ELF-1 (cell line): Measurements from ENCODE around the gene TMEM204.
A peak's percentile ranks its signal among the peaks of the same experiment; 100 is the strongest.

ENCODE experiments used
- DNase-seq: peaks from one replicate; pipeline ENCODE4 v3.0.0-alpha.2; 2016; ENCODE audit warnings: low read depth, low spot score

Gene TMEM204

DNA sequence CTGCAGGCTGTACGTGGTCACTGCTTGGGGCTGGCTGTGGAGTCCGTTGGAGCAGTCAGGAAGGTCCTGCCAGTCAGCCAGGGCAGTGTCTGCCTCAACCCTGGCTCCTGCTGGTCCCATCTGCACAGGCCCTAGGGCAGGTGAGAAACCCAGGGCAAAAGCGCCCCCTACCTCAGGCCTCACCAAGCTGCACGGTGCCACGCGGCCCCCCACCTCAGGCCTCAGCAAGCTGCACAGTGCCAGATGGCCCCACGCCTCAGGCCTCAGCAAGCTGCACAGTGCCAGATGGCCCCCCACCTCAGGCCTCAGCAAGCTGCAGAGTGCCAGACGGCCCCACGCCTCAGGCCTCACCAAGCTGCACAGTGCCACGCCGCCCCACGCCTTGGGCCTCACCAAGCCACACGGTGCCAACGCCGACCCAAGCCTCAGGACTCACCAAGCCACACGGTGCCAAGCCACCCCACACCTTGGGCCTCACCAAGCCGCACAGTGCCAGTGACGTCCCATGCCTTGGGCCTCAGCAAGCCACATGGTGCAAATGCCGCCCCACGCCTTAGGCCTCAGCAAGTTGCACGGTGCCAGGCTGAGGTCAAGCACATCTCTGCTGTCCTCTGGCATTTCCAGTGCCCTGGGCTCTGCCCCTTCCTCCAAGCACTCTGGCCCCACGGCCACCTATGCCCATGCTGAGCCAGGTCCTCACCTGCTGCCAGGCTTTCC, 5.5 kb downstream of the TMEM204 start:
- DNase-seq: peak; percentile 48

DNA sequence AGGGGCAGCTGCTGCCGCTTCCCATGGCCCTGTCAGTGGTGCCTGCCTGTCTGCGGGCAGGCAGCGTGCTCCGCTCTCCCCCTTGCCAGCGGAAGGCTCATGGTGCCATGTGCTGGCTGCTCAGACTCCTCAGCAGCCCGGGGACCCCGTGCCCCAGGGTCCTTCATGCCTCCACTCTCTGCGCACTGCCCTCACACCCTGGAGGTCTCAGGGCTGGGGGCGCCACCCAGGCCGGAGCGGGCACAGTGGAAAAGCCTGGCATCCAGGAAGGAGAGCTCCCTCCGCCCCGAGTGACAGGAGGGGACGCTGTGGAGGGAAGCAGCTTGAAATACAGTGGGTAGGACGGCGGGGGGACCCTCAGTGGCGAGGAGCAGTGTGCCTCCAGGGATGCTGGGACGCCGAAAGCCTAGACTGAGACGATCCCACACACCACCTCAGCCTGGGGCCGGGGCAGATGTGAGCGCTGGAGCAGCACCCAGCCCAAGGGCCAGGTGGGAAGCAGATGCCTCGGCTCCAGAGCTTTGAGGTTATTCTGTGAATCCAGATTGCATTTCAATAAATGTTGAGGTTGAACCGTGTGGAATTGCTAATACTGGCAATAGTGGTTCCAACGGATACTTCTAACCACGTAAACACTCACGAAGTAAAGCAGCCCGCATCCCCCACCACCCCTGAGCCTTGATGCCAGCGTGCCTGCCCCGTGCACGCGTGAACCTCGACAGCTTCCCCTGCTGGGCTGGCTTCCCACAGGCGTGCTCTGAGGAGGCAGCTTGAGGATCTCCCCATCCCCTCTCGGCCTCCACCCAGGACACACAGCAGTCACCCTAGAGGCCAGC, 6.5 kb downstream of the TMEM204 start:
- no peak for DNase-seq

DNA sequence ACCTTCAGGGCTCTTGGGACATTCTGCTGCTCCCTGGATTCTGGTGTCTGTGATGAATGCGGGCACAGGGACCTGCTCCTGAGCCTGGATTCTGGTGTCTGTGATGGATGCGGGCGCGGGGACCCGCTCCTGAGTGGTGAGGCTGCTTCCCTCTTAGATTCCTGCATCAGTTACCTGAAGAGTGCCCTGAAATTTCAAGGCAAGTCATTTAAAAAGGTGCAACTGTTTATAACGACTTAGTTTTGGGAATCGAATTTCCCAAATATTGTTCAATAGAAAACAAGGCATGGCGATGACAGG, 7.0 kb downstream of the TMEM204 start:
- DNase-seq: no peak

DNA sequence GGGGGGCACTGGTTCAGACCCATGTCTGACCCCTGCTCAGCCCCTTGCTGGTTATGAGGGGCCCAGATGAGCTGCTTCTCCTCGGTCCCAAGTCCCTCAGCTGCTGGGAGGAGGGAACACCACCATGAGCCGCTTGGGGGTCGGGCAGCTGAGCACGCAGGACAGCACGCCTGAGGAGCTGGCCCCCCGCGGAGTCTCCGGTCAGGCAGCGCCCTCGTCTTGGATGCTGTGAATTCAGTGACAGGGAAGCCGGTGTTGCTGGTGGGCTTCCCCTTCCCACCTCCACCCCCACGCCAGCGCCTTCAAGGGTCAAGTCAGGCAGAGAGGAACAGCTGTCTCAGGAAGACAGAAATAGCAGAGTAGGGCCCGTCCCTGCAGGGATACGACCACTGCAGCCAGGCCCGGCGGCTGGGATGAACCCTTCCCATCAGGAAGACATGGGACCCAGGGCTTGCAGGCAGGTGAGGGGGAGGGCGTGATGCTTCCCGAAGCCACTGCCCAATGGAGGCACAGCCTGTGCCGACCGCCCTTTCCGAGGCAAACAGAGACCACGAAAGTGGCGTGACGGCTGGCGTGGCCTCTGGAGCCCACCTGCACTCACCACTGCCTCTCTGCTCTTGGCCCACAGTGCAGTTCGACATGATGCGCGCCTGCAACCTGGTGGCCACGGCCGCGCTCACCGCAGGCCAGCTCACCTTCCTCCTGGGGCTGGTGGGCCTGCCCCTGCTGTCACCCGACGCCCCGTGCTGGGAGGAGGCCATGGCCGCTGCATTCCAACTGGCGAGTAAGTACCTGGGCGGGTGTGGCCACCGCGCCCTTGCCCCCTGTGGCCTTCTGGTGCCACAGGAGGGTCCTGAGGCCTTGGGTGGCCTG, 8.1 kb downstream of the TMEM204 start:
- DNase-seq: no peak

DNA sequence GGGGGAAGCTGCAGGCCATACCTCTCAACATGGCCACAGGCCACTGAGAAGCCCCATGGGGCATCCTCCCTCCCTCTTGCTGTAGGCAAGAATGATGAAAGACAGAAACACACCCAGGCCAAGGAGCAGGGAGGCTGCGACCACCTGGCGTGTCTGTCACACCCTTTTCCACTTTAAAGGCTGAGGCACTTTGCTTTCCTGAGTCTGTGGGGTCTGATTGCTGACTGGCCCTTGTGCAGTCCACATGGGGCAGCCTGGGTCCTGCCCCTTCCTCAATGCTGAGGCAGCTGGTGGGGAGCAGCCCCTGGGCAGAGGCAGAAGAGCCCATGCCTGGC, 8.7 kb downstream of the TMEM204 start:
- DNase-seq: no peak

DNA sequence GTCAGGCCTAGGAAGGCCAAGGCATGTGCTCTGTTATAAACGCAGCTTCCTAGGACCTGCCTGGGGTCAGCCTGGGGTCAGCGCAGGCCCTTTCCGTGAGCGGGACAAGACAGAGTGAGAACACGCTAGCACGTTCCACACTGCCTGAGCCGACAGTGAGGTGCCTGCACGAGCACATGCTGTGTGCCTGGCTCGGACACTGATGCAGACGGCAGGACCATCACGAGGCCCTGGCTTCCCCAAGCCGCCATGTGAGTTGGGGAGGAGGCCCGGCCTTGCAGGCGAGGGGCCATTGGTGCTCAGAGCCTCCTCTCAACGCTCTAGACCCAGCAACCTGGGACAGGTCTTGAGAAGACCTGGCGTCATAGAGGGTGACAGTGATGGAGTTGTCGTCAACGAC, 9.1 kb downstream of the TMEM204 start:
- DNase-seq: no peak

DNA sequence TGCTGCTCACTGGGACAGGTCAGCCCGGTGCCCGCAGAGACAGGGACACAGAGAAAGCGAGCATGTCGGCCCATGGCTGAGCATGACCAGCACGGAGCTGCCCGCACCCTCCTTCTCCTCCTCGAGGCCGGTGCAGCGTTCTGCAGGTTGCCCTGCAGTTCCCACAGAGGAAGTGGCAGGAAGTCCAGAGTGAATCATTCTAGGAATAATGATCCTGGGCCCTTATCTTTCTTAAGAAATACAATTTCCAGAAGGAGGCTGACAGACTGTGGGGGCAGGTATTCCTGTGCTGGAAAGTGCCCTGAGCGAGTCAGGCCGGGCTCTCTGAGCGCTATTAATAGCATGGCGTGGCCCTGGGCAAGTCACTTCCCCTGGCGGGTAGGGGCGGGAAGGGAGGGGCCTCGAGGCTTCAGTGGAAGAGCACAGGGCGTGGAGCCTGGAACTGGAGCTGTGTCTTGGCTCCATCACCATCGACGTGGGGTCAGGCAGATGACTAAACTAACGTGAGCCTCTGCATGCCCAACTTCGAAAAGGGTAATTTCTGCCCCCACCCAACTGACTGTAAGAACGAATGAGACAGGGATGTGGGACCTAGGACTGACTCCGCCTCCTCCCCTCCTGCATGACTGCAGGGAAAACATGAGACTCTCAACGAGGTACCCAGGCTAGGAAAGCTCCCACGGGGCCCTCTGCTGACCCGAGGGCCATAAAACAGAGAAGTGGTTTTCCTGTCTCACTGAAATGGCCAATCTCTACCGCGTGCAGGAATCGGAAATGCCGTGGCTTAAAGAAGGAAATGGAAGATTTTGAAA, 9.8 kb downstream of the TMEM204 start:
- peak; percentile 32 for DNase-seq

DNA sequence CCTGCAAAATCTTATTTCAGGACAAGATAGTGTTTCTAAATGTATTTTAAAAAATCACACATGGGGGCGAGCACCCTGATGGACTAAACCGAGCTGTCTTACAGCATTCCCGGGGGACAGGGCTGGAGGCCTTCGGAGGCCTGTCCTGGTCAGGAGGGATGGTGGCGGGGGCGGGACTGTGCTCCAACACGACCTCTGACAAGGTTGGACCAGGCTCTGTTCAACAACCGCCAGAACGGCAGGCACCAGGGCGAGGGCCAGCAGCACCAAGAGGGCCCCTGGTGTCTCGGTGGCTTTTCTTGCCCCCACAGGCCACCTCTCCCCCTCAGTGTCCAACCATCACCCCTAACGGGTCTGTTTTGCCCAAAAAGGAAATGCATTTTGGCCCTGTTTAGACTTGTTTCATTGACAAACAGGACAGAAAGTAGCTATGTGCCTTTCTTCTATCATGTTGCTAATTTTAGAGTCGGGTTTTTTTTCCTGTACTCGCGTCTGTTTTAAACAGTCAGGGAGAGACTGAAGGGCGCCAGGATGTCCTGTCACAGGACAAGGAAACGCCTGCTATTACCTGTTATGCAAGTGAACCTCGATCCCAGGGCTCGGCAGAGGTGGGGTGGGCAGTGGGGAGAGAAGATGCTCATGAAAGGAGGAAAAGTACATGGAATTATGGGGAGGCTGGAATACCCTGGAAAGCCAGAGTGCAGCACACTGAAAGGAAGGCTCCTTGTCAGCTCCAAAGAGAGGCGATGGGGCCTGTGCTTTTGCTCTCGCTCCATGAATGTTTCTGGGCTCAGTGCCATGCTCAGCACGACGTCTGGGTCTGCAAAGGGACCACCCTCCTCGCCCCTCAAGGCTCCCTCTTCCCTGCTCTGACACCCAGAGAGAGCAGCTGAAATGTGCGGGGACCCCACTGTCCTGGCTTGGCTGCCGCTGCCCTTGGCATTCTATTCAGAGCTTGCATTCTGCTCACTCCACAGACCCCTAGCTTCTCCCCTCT, 11.9 kb downstream of the TMEM204 start:
- no peak for DNase-seq

DNA sequence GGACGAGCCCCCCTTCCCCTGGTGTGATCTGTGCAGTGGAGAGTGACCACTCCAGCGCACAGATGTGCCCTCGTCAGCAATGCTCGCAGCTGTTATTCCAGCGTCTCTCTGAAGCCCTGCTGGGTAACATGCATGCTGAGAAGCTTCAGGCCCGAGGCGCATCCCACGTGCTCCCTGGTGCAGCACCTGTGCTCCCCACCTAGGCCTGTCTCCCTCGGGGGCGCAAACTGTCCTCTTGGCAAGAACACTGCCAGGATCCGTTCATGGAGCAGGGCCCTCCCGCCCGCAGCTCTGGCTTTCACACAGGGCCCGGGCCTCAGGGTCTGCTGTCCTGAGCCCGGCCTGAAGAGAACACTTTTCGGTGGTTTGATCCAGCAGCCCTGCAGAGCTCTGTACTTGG, 13.0 kb downstream of the TMEM204 start:
- no peak for DNase-seq

DNA sequence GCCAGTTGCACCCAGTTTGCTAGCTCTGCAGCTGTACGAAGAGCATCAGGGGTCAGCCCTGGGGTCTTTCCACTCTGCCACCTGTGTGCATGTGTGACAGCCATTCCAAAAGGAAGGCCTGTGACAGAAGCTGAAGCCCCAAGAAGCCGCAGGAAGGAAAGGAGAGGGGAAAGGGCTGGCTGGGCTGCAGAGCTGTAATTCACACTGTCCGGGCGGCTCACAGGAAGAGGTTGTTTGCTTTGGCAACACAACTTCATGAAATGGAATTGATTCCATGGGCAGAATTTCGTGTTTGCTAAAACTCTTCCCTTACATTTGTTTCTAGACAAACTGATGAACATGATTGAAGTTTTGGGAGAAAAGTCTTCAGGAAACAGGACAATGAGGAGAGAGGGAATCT, 14.8 kb downstream of the TMEM204 start:
- DNase-seq: no peak

DNA sequence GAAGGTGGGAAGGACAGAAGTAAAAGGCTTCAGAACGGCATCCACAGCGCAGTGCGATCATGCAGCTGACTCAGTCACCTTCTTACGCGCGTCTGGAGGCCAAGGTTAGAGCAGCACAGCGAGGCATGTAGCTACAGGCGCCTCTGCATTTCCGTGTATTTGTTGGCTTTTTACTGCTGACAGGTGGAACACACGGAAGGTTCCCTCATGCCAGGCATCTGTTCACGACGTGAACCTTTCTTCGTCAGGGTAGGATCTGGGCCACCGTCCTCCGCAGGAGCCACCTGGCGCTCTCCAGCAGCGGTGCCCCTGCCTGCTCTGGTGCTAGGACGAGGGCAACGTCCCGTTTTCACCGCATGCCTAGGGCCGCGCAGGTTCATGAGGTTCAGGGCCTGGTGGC, 15.3 kb downstream of the TMEM204 start:
- no peak for DNase-seq

DNA sequence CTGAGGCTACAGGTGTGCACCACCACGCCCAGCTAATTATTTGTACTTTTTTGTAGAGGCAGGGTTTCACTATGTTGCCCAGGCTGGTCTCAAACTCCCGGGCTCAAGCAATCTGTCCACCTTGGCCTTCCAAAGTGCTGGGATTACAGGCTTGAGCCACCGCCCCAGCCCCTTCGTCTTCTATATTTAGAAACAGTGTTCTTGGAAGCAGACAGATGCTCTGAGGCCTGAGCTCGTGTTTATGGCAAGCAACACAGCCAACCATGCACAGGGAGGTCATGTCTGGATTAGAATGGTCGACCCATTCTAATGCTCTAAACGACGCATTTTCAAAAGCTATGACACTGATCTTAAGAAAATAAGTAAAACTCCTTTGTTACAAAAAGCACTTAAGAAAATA, 16.6 kb downstream of the TMEM204 start:
- DNase-seq: no peak

DNA sequence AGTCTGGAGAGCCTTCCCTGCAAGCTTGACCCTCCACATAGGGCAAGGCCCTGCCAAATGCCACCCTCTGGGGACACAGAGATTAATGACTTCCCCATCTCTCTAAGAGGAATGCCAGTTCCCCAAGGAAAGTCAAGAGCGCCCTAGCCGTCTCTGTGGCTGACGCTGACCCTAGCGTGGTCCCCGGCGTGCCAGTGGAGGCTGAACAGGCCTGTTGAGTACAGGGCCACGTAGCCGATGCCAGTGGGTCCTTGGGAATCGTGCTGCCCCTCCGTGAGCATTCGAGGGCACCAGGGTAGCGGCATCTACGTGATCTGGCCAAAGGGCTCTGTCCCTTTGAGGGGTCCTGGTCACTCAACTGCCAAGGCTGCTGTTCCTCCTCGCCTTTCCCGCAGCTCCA, 17.2 kb downstream of the TMEM204 start:
- no peak for DNase-seq

DNA sequence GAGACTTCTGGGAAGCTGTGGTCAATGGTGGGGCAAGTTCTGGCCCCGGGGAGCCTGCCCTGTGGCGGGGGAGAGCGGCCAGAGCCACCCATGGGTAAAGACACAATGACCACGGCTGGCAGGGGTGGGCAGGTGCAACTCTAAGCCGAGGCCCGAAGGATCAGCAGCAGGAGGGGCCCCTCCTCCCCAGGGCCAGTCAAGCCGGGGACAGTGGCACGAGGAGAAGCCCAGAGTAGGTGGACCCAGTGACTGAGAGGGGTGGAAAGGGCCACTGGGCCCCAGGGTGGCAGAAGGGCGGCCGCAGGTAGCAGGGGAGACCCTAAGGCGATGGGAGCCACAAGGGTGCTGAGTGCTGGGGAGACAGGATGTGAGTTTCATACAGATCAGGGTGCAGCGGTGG, 17.7 kb downstream of the TMEM204 start:
- DNase-seq: no peak

DNA sequence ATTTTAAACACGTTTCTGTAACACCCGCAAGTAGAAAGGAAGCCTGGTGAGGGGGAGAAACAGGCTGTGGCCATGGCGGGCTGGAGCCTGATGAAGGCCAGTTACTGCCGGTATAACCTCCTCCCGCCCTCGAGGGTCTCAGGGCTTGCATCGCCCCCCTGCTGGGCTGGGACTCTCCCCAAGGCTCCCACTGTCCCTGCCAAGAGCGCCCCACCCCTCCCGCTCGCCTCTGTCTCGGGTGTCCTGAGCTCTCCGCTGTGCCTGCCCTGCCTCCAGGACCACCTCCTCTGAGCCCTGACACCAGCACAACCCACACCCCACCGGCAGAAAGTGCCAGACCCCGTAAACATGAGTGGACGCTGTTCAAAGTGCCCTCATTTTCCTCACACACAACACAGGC, 18.7 kb downstream of the TMEM204 start:
- no peak for DNase-seq

DNA sequence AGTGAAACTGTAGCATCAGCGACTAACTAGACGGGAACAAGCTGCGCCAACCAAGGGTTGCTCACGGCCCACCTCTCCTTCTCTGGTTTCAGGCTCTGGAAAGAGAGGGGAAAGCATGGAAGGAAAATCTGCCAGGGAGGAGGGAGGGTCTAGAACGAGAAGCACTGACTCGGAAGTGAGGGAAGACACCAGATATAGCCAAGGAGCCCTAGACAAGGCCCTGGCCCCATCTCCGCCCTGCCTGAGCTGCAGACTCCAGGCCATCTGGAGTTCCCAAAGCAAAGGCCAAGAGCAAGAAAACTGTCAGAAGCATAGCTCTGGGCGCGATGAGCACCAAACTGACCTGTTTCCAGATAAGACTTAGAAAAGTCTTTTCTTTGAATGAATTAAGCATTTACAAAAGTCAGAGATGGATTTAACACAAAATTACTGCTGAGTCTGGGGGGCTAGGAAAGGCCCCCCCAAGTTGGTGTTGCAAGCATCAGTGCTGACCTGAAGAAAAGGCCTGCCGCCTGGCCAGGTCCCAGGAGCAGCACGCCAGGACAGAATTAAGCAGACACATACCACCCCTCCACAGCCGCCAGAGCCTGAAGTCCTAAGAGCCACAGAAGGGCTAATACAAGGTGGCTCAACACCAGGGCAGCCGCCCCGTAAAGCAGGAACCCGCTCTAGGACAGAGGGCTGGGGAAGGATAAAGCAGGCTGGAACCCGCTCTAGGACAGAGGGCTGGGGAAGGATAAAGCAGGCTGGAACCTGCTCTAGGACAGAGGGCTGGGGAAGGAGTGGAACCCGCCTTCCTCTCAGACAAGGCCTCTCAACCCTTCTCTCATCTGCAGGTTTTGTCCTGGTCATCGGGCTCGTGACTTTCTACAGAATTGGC, 20.7 kb downstream of the TMEM204 start:
- no peak for DNase-seq

DNA sequence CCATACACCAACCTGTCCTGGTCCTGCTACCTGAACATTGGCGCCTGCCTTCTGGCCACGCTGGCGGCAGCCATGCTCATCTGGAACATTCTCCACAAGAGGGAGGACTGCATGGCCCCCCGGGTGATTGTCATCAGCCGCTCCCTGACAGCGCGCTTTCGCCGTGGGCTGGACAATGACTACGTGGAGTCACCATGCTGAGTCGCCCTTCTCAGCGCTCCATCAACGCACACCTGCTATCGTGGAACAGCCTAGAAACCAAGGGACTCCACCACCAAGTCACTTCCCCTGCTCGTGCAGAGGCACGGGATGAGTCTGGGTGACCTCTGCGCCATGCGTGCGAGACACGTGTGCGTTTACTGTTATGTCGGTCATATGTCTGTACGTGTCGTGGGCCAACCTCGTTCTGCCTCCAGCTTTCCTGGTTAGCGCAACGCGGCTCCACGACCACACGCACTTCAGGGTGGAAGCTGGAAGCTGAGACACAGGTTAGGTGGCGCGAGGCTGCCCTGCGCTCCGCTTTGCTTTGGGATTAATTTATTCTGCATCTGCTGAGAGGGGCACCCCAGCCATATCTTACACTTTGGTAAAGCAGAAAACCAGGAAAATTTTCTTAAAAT, 21.5 kb downstream of the TMEM204 start:
- no peak for DNase-seq

DNA sequence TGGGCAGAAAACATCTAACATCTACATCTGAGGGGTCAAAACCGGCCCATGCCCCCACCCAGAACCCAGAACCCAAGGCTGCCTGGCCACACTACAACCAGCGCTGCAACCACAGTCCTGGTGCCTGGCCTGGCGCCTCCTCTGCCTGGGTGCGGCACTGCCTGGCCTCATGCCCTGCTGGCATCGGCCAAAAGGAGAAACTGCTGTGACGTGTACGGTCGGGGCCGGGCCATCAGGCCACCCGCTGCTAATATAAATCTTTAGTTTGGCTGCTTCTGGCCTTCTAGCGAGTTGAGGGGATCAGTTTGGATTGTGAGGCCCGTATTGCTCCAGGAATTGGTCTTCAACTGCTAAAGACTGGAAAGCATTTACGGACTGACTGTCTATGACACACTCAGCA, 22.8 kb downstream of the TMEM204 start:
- no peak for DNase-seq

DNA sequence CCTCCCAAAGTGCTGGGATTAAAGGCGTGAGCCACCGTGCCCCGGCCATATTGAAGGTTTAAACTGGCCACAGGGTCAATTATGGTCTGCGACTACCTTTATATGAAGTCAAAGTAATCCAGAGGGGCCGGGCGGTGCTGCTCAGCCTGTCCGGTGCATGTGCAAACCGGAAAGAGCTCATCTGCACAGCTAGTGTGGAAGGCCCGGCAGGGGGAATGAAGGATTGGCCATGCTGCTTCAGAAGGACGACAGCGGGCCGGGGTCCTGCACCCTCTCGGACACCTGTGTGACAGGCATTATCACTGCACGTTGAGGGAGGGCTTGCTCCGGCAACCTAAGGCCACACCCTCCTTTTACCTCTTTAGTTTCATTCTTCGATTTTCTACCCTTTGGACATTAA, 23.6 kb downstream of the TMEM204 start:
- DNase-seq: no peak
